ENCODE data around the gene SLC25A48.

DNA sequence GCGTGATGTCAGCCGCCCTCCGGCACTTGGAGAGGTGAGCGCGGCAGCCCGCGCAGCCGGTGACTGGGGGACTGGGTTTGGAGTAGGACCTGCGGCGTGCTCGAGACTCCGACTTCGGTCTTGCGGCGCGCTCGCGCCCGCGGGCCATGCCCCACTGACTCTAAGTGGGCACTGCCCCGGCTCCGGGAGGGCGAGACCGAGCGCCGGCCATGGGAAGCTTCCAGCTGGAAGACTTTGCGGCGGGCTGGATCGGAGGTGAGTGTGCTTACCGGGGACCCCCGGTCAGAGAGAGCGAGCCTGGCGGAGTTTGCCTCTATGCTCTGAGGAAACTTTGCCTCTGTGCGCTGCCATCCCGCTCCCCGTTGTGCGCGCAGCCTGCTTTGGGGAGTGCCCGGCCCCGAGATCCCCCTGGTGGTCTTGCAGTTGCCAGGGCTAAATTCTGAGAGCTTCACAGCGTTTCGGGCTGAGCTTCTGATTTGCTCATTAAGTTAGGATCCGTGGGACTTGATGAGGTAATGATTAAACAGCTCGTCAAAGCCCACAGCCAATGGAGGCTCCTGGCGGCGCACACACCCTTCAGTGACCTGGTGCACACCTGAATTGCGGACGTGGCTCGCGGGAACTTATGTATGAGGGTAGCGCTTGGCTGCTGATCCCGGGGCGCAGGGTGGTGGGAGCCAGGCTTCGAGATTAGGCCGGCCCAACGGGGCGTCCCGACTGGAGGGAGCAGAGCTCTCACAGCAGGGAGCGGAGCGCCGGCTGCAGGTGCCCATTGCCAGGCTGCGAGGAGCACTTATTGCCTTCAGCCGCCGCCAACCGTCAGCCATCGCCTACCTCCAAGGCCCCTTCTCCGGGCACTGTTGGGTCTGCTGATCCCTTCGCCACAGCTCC, at the start of gene SLC25A48:
- TF ChIP-seq, protein P1, sequence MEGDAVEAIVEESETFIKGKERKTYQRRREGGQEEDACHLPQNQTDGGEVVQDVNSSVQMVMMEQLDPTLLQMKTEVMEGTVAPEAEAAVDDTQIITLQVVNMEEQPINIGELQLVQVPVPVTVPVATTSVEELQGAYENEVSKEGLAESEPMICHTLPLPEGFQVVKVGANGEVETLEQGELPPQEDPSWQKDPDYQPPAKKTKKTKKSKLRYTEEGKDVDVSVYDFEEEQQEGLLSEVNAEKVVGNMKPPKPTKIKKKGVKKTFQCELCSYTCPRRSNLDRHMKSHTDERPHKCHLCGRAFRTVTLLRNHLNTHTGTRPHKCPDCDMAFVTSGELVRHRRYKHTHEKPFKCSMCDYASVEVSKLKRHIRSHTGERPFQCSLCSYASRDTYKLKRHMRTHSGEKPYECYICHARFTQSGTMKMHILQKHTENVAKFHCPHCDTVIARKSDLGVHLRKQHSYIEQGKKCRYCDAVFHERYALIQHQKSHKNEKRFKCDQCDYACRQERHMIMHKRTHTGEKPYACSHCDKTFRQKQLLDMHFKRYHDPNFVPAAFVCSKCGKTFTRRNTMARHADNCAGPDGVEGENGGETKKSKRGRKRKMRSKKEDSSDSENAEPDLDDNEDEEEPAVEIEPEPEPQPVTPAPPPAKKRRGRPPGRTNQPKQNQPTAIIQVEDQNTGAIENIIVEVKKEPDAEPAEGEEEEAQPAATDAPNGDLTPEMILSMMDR (IDR thresholded peaks at IDR 0.05): peak in 4 of 7 experiments; percentile 17 to 85 (median 54)
- peak; percentile 29 to 82 (median 77) for TF ChIP-seq POLR2A (IDR thresholded peaks at IDR 0.05)
